ENCODE measurements around the gene ZNF217.
A peak's percentile ranks its signal among the peaks of the same experiment; 100 is the strongest.

The ZNF217 gene

GRCh38 chr20:53611449-53611894 lies 17.8 kb upstream of the ZNF217 start:
- Histone ChIP-seq H3K27ac (replicated peaks) (peak overlapping the region; percentile 39), H3K27me3 (ENCODE audit: insufficient read depth, poor library complexity, severe bottlenecking) (no peaks in the 10 kb centered on the region), H3K4me3 (replicated peaks; ENCODE audit: insufficient read depth, low read length) (no peak overlapping the region)
- no peak for DNase-seq (ENCODE audit: low read depth in 1 of 2, low spot score in 1 of 2)
- no peak for TF ChIP-seq CTCF (IDR thresholded peaks at IDR 0.05; ENCODE audit: insufficient read depth, low read length)
- TF ChIP-seq GABPA (IDR thresholded peaks at IDR 0.05; ENCODE audit: low read depth) = no peak
- TF ChIP-seq SPI1 (IDR thresholded peaks at IDR 0.05; ENCODE audit: borderline replicate concordance, low read depth) = peak; percentile 8; the same call in 1 of the 2 replicates
- no peak for TF ChIP-seq POLR2AphosphoS5 (IDR thresholded peaks at IDR 0.05; ENCODE audit: low read depth)
- TF ChIP-seq, protein P1, sequence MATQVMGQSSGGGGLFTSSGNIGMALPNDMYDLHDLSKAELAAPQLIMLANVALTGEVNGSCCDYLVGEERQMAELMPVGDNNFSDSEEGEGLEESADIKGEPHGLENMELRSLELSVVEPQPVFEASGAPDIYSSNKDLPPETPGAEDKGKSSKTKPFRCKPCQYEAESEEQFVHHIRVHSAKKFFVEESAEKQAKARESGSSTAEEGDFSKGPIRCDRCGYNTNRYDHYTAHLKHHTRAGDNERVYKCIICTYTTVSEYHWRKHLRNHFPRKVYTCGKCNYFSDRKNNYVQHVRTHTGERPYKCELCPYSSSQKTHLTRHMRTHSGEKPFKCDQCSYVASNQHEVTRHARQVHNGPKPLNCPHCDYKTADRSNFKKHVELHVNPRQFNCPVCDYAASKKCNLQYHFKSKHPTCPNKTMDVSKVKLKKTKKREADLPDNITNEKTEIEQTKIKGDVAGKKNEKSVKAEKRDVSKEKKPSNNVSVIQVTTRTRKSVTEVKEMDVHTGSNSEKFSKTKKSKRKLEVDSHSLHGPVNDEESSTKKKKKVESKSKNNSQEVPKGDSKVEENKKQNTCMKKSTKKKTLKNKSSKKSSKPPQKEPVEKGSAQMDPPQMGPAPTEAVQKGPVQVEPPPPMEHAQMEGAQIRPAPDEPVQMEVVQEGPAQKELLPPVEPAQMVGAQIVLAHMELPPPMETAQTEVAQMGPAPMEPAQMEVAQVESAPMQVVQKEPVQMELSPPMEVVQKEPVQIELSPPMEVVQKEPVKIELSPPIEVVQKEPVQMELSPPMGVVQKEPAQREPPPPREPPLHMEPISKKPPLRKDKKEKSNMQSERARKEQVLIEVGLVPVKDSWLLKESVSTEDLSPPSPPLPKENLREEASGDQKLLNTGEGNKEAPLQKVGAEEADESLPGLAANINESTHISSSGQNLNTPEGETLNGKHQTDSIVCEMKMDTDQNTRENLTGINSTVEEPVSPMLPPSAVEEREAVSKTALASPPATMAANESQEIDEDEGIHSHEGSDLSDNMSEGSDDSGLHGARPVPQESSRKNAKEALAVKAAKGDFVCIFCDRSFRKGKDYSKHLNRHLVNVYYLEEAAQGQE (IDR thresholded peaks at IDR 0.05; ENCODE audit: insufficient replicate concordance, low read depth) = no peak

GRCh38 chr20:53609491-53610445 lies 16.1 kb upstream of the ZNF217 start:
- H3K4me3 ChIP-seq (replicated peaks; ENCODE audit: insufficient read depth, low read length) = peak overlapping the region; percentile 24
- peak; percentile 73 to 90 for DNase-seq (ENCODE audit: low read depth in 1 of 2, low spot score in 1 of 2)
- TF ChIP-seq, protein P1 (IDR thresholded peaks at IDR 0.05; ENCODE audit: insufficient replicate concordance, low read depth) = peak; percentile 44
- TF ChIP-seq POLR2AphosphoS5 (IDR thresholded peaks at IDR 0.05; ENCODE audit: low read depth) (peak; percentile 69; the same call in 1 of the 2 replicates), SPI1 (IDR thresholded peaks at IDR 0.05; ENCODE audit: borderline replicate concordance, low read depth) (peak; percentile 27; the same call in 1 of the 2 replicates), CTCF (IDR thresholded peaks at IDR 0.05; ENCODE audit: insufficient read depth, low read length) (no peak), GABPA (IDR thresholded peaks at IDR 0.05; ENCODE audit: low read depth) (no peak; the same call in 1 of the 2 replicates)

GRCh38 chr20:53608456-53609452 lies 15.1 kb upstream of the ZNF217 start:
- peak; percentile 39; the same call in 1 of the 2 replicates for TF ChIP-seq POLR2AphosphoS5 (IDR thresholded peaks at IDR 0.05; ENCODE audit: low read depth)
- TF ChIP-seq GABPA (IDR thresholded peaks at IDR 0.05; ENCODE audit: low read depth) = no peak
- Histone ChIP-seq H3K4me3 (replicated peaks; ENCODE audit: insufficient read depth, low read length) (no peak overlapping the region), H3K27me3 (ENCODE audit: insufficient read depth, poor library complexity, severe bottlenecking) (no peaks in the 10 kb centered on the region), H3K27ac (replicated peaks) (peak overlapping the region; percentile 95)
- DNase-seq (ENCODE audit: low read depth in 1 of 2, low spot score in 1 of 2) = peak in 1 of 2 experiments; percentile 38

More at GRCh38 chr20:53609491-53610445, 16.1 kb upstream of the ZNF217 start:
- H3K27ac ChIP-seq (replicated peaks) = peak overlapping the region; percentile 95
- no peaks in the 10 kb centered on the region for H3K27me3 ChIP-seq (ENCODE audit: insufficient read depth, poor library complexity, severe bottlenecking)
